HL-60 (cell line): Measurements from ENCODE around the gene PPP1R3A.

Experiments
- GABPA ChIP-seq: IDR thresholded peaks from 2 replicates; pipeline ENCODE4 v1.6.1; 2012; ENCODE audit warnings: low read depth
- POLR2AphosphoS5 ChIP-seq: IDR thresholded peaks from 2 replicates; pipeline ENCODE4 v1.6.1; 2012; ENCODE audit warnings: low read depth
- TF ChIP-seq, protein P1 (sequence below): IDR thresholded peaks from one replicate; pipeline ENCODE4 v1.5.1; 2011; ENCODE audit warnings: low read length, control low read depth, inconsistent platforms; ENCODE audit not compliant: insufficient read depth

DNA sequence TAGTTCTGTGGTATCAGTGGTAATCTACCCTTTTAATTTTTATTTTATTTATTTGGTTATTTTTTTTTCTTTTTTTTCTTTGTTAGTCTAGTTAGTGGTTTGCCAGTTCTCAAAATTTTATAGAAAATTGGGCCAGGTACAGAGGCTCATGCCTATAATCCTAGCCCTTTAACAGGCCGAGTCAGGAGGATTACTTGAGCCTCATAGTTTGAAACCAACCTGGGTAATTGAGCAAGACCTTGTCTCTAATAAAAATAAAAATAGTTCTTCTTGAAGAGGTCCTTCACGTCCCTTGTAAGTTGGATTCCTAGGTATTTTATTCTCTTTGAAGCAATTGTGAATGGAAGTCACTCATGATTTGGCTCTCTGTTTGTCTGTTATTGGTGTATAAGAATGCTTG is 51.5 kb downstream of the PPP1R3A start:
- TF ChIP-seq, protein P1, sequence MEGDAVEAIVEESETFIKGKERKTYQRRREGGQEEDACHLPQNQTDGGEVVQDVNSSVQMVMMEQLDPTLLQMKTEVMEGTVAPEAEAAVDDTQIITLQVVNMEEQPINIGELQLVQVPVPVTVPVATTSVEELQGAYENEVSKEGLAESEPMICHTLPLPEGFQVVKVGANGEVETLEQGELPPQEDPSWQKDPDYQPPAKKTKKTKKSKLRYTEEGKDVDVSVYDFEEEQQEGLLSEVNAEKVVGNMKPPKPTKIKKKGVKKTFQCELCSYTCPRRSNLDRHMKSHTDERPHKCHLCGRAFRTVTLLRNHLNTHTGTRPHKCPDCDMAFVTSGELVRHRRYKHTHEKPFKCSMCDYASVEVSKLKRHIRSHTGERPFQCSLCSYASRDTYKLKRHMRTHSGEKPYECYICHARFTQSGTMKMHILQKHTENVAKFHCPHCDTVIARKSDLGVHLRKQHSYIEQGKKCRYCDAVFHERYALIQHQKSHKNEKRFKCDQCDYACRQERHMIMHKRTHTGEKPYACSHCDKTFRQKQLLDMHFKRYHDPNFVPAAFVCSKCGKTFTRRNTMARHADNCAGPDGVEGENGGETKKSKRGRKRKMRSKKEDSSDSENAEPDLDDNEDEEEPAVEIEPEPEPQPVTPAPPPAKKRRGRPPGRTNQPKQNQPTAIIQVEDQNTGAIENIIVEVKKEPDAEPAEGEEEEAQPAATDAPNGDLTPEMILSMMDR: no peak
- no peak for TF ChIP-seq POLR2AphosphoS5
- TF ChIP-seq GABPA: no peak
